ENCODE measurements around the gene USP15. TPM values are rescaled to one million over a fixed set of nuclear protein-coding genes. Genes with fewer than 3 reads are reported as not detected.
"Not testable (repeated sequence)": the region's sequence is repeated elsewhere in the genome, so short reads cannot be mapped to it uniquely, and the experiment has no call there.

USP15 gene
- total RNA-seq, 4 donors from 2014 or later, result 26.4 to 72.0 (median 63.8) TPM

GRCh38 chr12:62331306-62331705 lies 71.1 kb downstream of the USP15 start:
- Histone ChIP-seq H3K27me3 (no peaks in the 10 kb centered on the region), H3K4me3 (no peak overlapping the region), H3K9me3 (no peaks in the 10 kb centered on the region), H3K4me1 (no peaks in the 10 kb centered on the region), H3K36me3 (peaks cover 0 to 69% (median 3%) of the 10 kb centered on the region in 3 donors), H3K27ac (no peak overlapping the region)
- no peak for DNase-seq
- intact Hi-C loops (cut with DNase I), result no loop called here
- WGBS, 2 donors, result 61 to 74% methylated on average over 1 of the region's 1 CpG
- no peak for TF ChIP-seq POLR2A (IDR thresholded peaks at IDR 0.05)
- TF ChIP-seq CTCF (IDR thresholded peaks at IDR 0.05), result no peak

- no peak for DNase-seq
- peaks cover 0 to 3% (median 0%) of the 10 kb centered on the region in 3 donors for H3K9me3 ChIP-seq
- TF ChIP-seq CTCF (IDR thresholded peaks at IDR 0.05) (no peak), POLR2A (IDR thresholded peaks at IDR 0.05) (no peak)
- H3K4me1 ChIP-seq, result no peaks in the 10 kb centered on the region
- no peak overlapping the region for H3K4me3 ChIP-seq
- 63 to 76% methylated on average over 1 of the region's 1 CpG for WGBS, 2 donors
- H3K27ac ChIP-seq, result no peak overlapping the region
- peaks cover 0 to 70% (median 3%) of the 10 kb centered on the region in 3 donors for H3K36me3 ChIP-seq
- H3K27me3 ChIP-seq, result no peaks in the 10 kb centered on the region
- intact Hi-C loops (cut with DNase I), result no loop called here
Observed at GRCh38 chr12:62332598-62332997, 72.4 kb downstream of the USP15 start.

- Histone ChIP-seq H3K27me3 (no peaks in the 10 kb centered on the region), H3K36me3 (peaks cover 0 to 73% (median 3%) of the 10 kb centered on the region in 3 donors), H3K9me3 (peaks cover 0 to 19% (median 0%) of the 10 kb centered on the region in 3 donors), H3K27ac (no peak overlapping the region), H3K4me1 (no peaks in the 10 kb centered on the region), H3K4me3 (no peak overlapping the region)
- no peak for TF ChIP-seq POLR2A (IDR thresholded peaks at IDR 0.05)
- no peak for TF ChIP-seq CTCF (IDR thresholded peaks at IDR 0.05)
- intact Hi-C loops (cut with DNase I), result no loop called here
- DNase-seq, result no peak
- 96 to 97% methylated on average over 4 of the region's 4 CpGs for WGBS, 2 donors
Observed at GRCh38 chr12:62335057-62335456, 74.9 kb downstream of the USP15 start.

GRCh38 chr12:62335796-62336195 lies 75.6 kb downstream of the USP15 start:
- H3K4me3 ChIP-seq, result no peak overlapping the region
- intact Hi-C loops (cut with DNase I), result no loop called here
- H3K4me1 ChIP-seq, result no peaks in the 10 kb centered on the region
- H3K27ac ChIP-seq, result no peak overlapping the region
- H3K27me3 ChIP-seq, result no peaks in the 10 kb centered on the region
- H3K9me3 ChIP-seq, result peaks cover 0 to 19% (median 0%) of the 10 kb centered on the region in 3 donors
- no peak for DNase-seq
- WGBS, 2 donors, result 61 to 75% methylated on average over 3 of the region's 3 CpGs
- H3K36me3 ChIP-seq, result peaks cover 0 to 66% (median 3%) of the 10 kb centered on the region in 3 donors
- no peak for TF ChIP-seq CTCF (IDR thresholded peaks at IDR 0.05)
- no peak for TF ChIP-seq POLR2A (IDR thresholded peaks at IDR 0.05)

GRCh38 chr12:62337643-62338042 lies 77.4 kb downstream of the USP15 start:
- intact Hi-C loops (cut with DNase I); H3K27ac ChIP-seq; H3K4me1 ChIP-seq; H3K4me3 ChIP-seq; DNase-seq; H3K27me3 ChIP-seq: not testable (repeated sequence)
- H3K36me3 ChIP-seq, result peaks cover 0 to 61% (median 4%) of the 10 kb centered on the region in 3 donors
- H3K9me3 ChIP-seq, result peaks cover 0 to 19% (median 0%) of the 10 kb centered on the region in 3 donors

- not testable (repeated sequence) for DNase-seq
- whole genome bisulfite sequencing, 2 donors, result 83 to 96% methylated on average over 1 to 10 of the region's 10 CpGs
Observed at GRCh38 chr12:62342614-62343303, 82.6 kb downstream of the USP15 start.

GRCh38 chr12:62343304-62344120 lies 83.3 kb downstream of the USP15 start:
- WGBS, 2 donors, result 93 to 94% methylated on average over 3 to 7 of the region's 9 CpGs
- H3K4me3 ChIP-seq; H3K27ac ChIP-seq; H3K4me1 ChIP-seq; DNase-seq; intact Hi-C loops (cut with DNase I); H3K27me3 ChIP-seq; H3K9me3 ChIP-seq: not testable (repeated sequence)
- H3K36me3 ChIP-seq, result peaks cover 0 to 48% (median 8%) of the 10 kb centered on the region in 3 donors

More at GRCh38 chr12:62342614-62343303, 82.6 kb downstream of the USP15 start:
- H3K27me3 ChIP-seq; intact Hi-C loops (cut with DNase I); H3K4me3 ChIP-seq; H3K27ac ChIP-seq; H3K4me1 ChIP-seq: not testable (repeated sequence)
- Histone ChIP-seq H3K9me3 (peaks cover 0 to 14% (median 0%) of the 10 kb centered on the region in 3 donors), H3K36me3 (peaks cover 0 to 55% (median 8%) of the 10 kb centered on the region in 3 donors)

GRCh38 chr12:62344731-62345556 lies 84.7 kb downstream of the USP15 start:
- WGBS, 2 donors, result 86 to 89% methylated on average over 4 of the region's 4 CpGs
- H3K4me3 ChIP-seq; H3K27me3 ChIP-seq; H3K9me3 ChIP-seq; intact Hi-C loops (cut with DNase I); H3K4me1 ChIP-seq; H3K27ac ChIP-seq; DNase-seq: not testable (repeated sequence)
- H3K36me3 ChIP-seq, result peaks cover 0 to 41% (median 8%) of the 10 kb centered on the region in 3 donors
